Smooth muscle cell (in vitro differentiated cells): ENCODE results near the gene RAD51B. TPM values are rescaled to one million over a fixed set of nuclear protein-coding genes. Genes with fewer than 3 reads are reported as not detected.
A peak's percentile ranks its signal among the peaks of the same experiment; 100 is the strongest.

Experiments used
- DNase-seq: peaks from one replicate; lab custom pipeline; 2025; ENCODE audit not compliant: unreplicated experiment; lab: John Stamatoyannopoulos, UW
- H2AFZ ChIP-seq: fragments of 200-600 bp; sonication (generic); 2 replicates; pipeline ENCODE4 v1.6.0; 2016; ENCODE audit warnings: antibody characterized with exemption, low read depth, mild to moderate bottlenecking
- H3F3A ChIP-seq: fragments of 200-600 bp; sonication (generic); 2 replicates; pipeline ENCODE4 v1.6.0; 2017; ENCODE audit warnings: antibody characterized with exemption, low read depth
- H3K27ac ChIP-seq: fragments of 200-600 bp; sonication (generic); 2 replicates; pipeline ENCODE4 v1.5.1; 2016; ENCODE audit warnings: low read depth, mild to moderate bottlenecking
- H3K27me3 ChIP-seq: fragments of 200-600 bp; sonication (generic); 2 replicates; pipeline ENCODE4 v1.6.1; 2016; ENCODE audit warnings: low read depth, mild to moderate bottlenecking
- H3K36me3 ChIP-seq: fragments of 200-600 bp; sonication (generic); 2 replicates; pipeline ENCODE4 v1.5.1; 2016; ENCODE audit warnings: low read depth
- H3K4me1 ChIP-seq: fragments of 200-600 bp; sonication (generic); 2 replicates; pipeline ENCODE4 v1.5.1; 2016; ENCODE audit warnings: low read depth
- H3K4me2 ChIP-seq: fragments of 200-600 bp; sonication (generic); 2 replicates; pipeline ENCODE4 v1.6.0; 2016; ENCODE audit warnings: mild to moderate bottlenecking
- H3K4me3 ChIP-seq: fragments of 200-600 bp; sonication (generic); 2 replicates; pipeline ENCODE4 v1.5.1; 2016; ENCODE audit warnings: mild to moderate bottlenecking
- H3K79me2 ChIP-seq: fragments of 200-600 bp; sonication (generic); 2 replicates; pipeline ENCODE4 v1.6.0; 2016; ENCODE audit warnings: low read depth, mild to moderate bottlenecking
- H3K9ac ChIP-seq: fragments of 200-600 bp; sonication (generic); 2 replicates; pipeline ENCODE4 v1.6.0; 2016; ENCODE audit warnings: low read depth
- H3K9me3 ChIP-seq: fragments of 200-600 bp; sonication (generic); replicated peaks from 2 replicates; pipeline ENCODE4 v1.5.1; 2016; ENCODE audit warnings: low read depth
- H4K20me1 ChIP-seq: fragments of 200-600 bp; sonication (generic); 2 replicates; pipeline ENCODE4 v1.6.0; 2016; ENCODE audit warnings: low read depth
- CTCF ChIP-seq: fragments of 200-600 bp; sonication (generic); IDR thresholded peaks from 2 replicates; pipeline ENCODE4 v1.5.1; 2017; ENCODE audit warnings: borderline replicate concordance, mild to moderate bottlenecking, antibody characterized with exemption; ENCODE audit not compliant: insufficient read depth, poor library complexity, severe bottlenecking
- WGBS: methylation state at CpG from one replicate; pipeline ENCODE4 v1.1.7; 2016; ENCODE audit warnings: low lambda C conversion rate; 5-methylcytosine and 5-hydroxymethylcytosine counted together
- polyA plus RNA-seq: library from polyadenylated mRNA; unstranded; fragments of >200 nt; fragmentation: Nextera tagmentation; extraction: Ambion mirVana; gene quantifications from 2 replicates; pipeline ENCODE4 v1.2.1, GENCODE V29; 2016
- total RNA-seq: library from RNA; depleted of rRNA; stranded (reverse); fragments of >200 nt; gene quantifications from 2 replicates; pipeline ENCODE4 v1.2.3, GENCODE V29; 2014

The RAD51B gene
- total and polyA plus RNA-seq, 2 experiments from 2014 or later = 4.6 to 5.3 TPM

- H3K36me3 ChIP-seq = no peaks in the 10 kb centered on the region
Observed at GRCh38 chr14:68672609-68673285, 853.2 kb downstream of the RAD51B start.

GRCh38 chr14:68673464-68673863, 853.9 kb downstream of the RAD51B start:
- 80% methylated on average over 5 of the region's 5 CpGs for WGBS
- no peak for DNase-seq
- Histone ChIP-seq H3K4me1 (peaks cover 3% of the 10 kb centered on the region), H3K4me3 (no peak overlapping the region), H3K4me2 (no peak overlapping the region), H2AFZ (no peak overlapping the region), H3K36me3 (no peaks in the 10 kb centered on the region), H3F3A (peaks cover 28% of the 10 kb centered on the region), H3K27me3 (no peaks in the 10 kb centered on the region), H3K9me3 (no peaks in the 10 kb centered on the region), H3K27ac (no peak overlapping the region), H3K79me2 (no peaks in the 10 kb centered on the region), H3K9ac (no peak overlapping the region), H4K20me1 (no peaks in the 10 kb centered on the region)
- no peak for TF ChIP-seq CTCF

More at GRCh38 chr14:68672609-68673285, 853.2 kb downstream of the RAD51B start:
- H3K9ac ChIP-seq = no peak overlapping the region
- WGBS = 79% methylated on average over 3 of the region's 3 CpGs
- H2AFZ ChIP-seq = no peak overlapping the region
- H3K4me2 ChIP-seq = no peak overlapping the region
- H3F3A ChIP-seq = peaks cover 28% of the 10 kb centered on the region
- H3K4me3 ChIP-seq = no peak overlapping the region
- peaks cover 3% of the 10 kb centered on the region for H3K4me1 ChIP-seq
- H4K20me1 ChIP-seq = no peaks in the 10 kb centered on the region
- no peaks in the 10 kb centered on the region for H3K79me2 ChIP-seq
- H3K27ac ChIP-seq = no peak overlapping the region
- no peaks in the 10 kb centered on the region for H3K27me3 ChIP-seq
- TF ChIP-seq CTCF = no peak
- DNase-seq = no peak
- H3K9me3 ChIP-seq = no peaks in the 10 kb centered on the region

GRCh38 chr14:68674538-68675232, 855.1 kb downstream of the RAD51B start:
- Histone ChIP-seq H2AFZ (peak overlapping the region; percentile 4), H3K27me3 (no peaks in the 10 kb centered on the region), H3K9ac (no peak overlapping the region), H3F3A (peaks cover 28% of the 10 kb centered on the region), H3K36me3 (no peaks in the 10 kb centered on the region), H3K4me3 (no peak overlapping the region), H3K4me1 (peaks cover 1% of the 10 kb centered on the region), H4K20me1 (no peaks in the 10 kb centered on the region), H3K79me2 (no peaks in the 10 kb centered on the region), H3K27ac (peak overlapping the region; percentile 70), H3K9me3 (no peaks in the 10 kb centered on the region), H3K4me2 (no peak overlapping the region)
- TF ChIP-seq CTCF = no peak
- DNase-seq = no peak
- 74% methylated on average over 5 of the region's 5 CpGs for whole genome bisulfite sequencing
